CD4-positive, CD25-positive, alpha-beta regulatory T cell (primary cell): ENCODE results near the gene PLK2. TPM values are rescaled to one million over a fixed set of nuclear protein-coding genes. Genes with fewer than 3 reads are reported as not detected.

Experiments used
- ATAC-seq, 2 donors: fragments of 150-1000 bp; cut with Tn5 transposase; one replicate each; pipeline ENCODE4 v1.10.0; 2021; ENCODE audit warnings: low read depth in 2 of 2, moderate number of reproducible peaks in 2 of 2, moderate library complexity in 1 of 2
- DNase-seq, 3 donors: peaks; one replicate each; pipeline versions ENCODE4 v3.0.0 to v3.0.0-alpha.2; 2012 to 2022; ENCODE audit warnings: mixed read lengths in 1 of 3
- H3K27ac ChIP-seq: one replicate; pipeline ENCODE4 v1.7.0; 2013; ENCODE audit warnings: mild to moderate bottlenecking, low read length; ENCODE audit not compliant: insufficient read depth, poor library complexity, severe bottlenecking
- H3K27me3 ChIP-seq: one replicate; pipeline ENCODE4 v1.7.0; 2013; ENCODE audit warnings: low read length; ENCODE audit not compliant: control insufficient read depth, insufficient read depth
- H3K36me3 ChIP-seq: one replicate; pipeline ENCODE4 v1.7.0; 2013; ENCODE audit warnings: mild to moderate bottlenecking, low read length, moderate library complexity; ENCODE audit not compliant: control insufficient read depth, insufficient read depth
- H3K4me1 ChIP-seq: 2 replicates; pipeline ENCODE4 v1.7.0; 2013; ENCODE audit warnings: mild to moderate bottlenecking, low read length; ENCODE audit not compliant: insufficient read depth, control insufficient read depth, poor library complexity, severe bottlenecking
- H3K4me3 ChIP-seq: one replicate; pipeline ENCODE4 v1.7.0; 2013; ENCODE audit warnings: low read depth, mild to moderate bottlenecking, low read length, moderate library complexity
- H3K9me3 ChIP-seq, 2 experiments: 1 replicate in 1 of 2; 2 replicates in 1 of 2; pipeline ENCODE4 v1.7.0; 2013; ENCODE audit warnings: low read length in 2 of 2, mild to moderate bottlenecking in 1 of 2, moderate library complexity in 1 of 2; ENCODE audit not compliant: control insufficient read depth in 2 of 2
- H3K27ac Mint-ChIP-seq, 3 donors: one replicate each; pipeline ENCODE4 v1.8.0; 2020 to 2022; ENCODE audit warnings: mild to moderate bottlenecking in 3 of 3, mixed read lengths in 3 of 3, moderate library complexity in 2 of 3
- H3K27me3 Mint-ChIP-seq: one replicate; pipeline ENCODE4 v1.8.0; 2022; ENCODE audit warnings: mild to moderate bottlenecking, mixed read lengths
- H3K36me3 Mint-ChIP-seq: one replicate; pipeline ENCODE4 v1.8.0; 2020; ENCODE audit warnings: mixed read lengths
- H3K4me1 Mint-ChIP-seq, 4 donors: one replicate each; pipeline ENCODE4 v1.8.0; 2020 to 2022; ENCODE audit warnings: mixed read lengths in 4 of 4, mild to moderate bottlenecking in 1 of 4
- H3K4me3 Mint-ChIP-seq, 4 donors: one replicate each; pipeline ENCODE4 v1.8.0; 2020 to 2022; ENCODE audit warnings: mild to moderate bottlenecking in 4 of 4, mixed read lengths in 4 of 4, moderate library complexity in 3 of 4
- H3K9me3 Mint-ChIP-seq, 7 donors: one replicate each; pipeline ENCODE4 v1.8.0; 2020 to 2022; ENCODE audit warnings: mixed read lengths in 7 of 7, mild to moderate bottlenecking in 3 of 7, moderate library complexity in 2 of 7
- polyA plus RNA-seq, 4 donors: library from polyadenylated mRNA; unstranded; fragments of 300-500 nt; fragmentation: Illumina TruSeq; gene quantifications; one replicate each; pipeline ENCODE4 v1.2.3, GENCODE V29; 2021
- total RNA-seq: library from RNA; stranded (reverse); gene quantifications from one replicate; pipeline ENCODE4 v1.2.3, GENCODE V29; 2022

The PLK2 gene
- total and polyA plus RNA-seq, 5 donors from 2014 or later: 1.4 to 15.8 (median 1.8) TPM; not detected in 2

DNA sequence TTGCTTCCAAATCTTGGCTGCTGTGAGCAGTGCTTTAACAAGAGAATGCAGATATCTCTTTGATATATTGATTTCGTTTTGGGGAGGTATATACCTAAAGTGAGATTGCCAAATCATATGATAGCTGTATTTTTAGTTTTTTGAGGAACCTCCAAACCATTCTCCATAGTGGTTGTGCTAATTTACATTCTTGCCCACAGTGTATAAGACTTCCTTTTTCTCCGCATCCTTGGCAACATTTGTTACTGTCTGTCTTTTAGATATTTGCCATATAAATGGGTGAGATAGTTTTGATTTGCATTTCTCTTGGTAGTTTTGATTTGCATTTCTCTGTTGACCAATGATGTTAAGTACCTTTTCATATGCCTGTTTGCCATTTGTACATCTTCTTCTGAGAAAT is 10.0 kb upstream of the PLK2 start:
- ATAC-seq: no peak
- DNase-seq: no peak
- no peaks in the 10 kb centered on the region for H3K4me1 Mint-ChIP-seq
- H3K27ac Mint-ChIP-seq: no peak overlapping the region
- Histone ChIP-seq H3K27me3 (peaks cover 3% of the 10 kb centered on the region), H3K4me1 (no peaks in the 10 kb centered on the region), H3K27ac (no peak overlapping the region), H3K4me3 (no peak overlapping the region), H3K36me3 (no peaks in the 10 kb centered on the region), H3K9me3 (no peaks in the 10 kb centered on the region)
- H3K4me3 Mint-ChIP-seq: no peak overlapping the region
- peaks cover 0 to 2% (median 0%) of the 10 kb centered on the region in 7 donors for H3K9me3 Mint-ChIP-seq
- no peaks in the 10 kb centered on the region for H3K36me3 Mint-ChIP-seq
- no peaks in the 10 kb centered on the region for H3K27me3 Mint-ChIP-seq

DNA sequence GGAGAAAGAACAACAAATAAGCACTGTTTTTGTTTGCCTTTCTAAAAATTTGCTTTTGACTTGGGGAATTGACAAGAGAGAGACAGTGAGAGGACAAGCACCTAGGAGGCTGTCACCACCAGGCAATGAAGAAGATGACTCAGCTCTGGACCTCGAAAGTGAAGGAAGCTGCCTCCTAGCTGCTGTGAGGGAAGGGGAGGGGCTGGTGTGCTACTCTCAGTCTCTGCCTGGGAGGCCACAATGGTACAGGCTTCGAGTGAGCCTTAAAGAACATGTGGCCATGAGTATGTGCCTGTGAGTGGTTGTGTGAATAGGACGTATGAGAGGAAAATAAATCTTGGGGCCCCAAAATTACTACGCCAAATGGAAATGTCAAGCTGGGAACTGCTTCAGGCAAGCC is 7.1 kb upstream of the PLK2 start:
- no peaks in the 10 kb centered on the region for H3K36me3 ChIP-seq
- peaks cover 3% of the 10 kb centered on the region for H3K27me3 ChIP-seq
- no peak overlapping the region for H3K27ac ChIP-seq
- peak; percentile 60 to 67 for ATAC-seq
- Mint-ChIP-seq H3K27me3 (peaks cover 6% of the 10 kb centered on the region), H3K4me1 (peaks cover 0 to 6% (median 0%) of the 10 kb centered on the region in 4 donors), H3K4me3 (no peak overlapping the region), H3K36me3 (no peaks in the 10 kb centered on the region), H3K9me3 (peaks cover 0 to 2% (median 0%) of the 10 kb centered on the region in 7 donors), H3K27ac (no peak overlapping the region)
- DNase-seq: peak in 1 of 3 donors; percentile 38
- no peak overlapping the region for H3K4me3 ChIP-seq
- H3K9me3 ChIP-seq: no peaks in the 10 kb centered on the region
- H3K4me1 ChIP-seq: no peaks in the 10 kb centered on the region

DNA sequence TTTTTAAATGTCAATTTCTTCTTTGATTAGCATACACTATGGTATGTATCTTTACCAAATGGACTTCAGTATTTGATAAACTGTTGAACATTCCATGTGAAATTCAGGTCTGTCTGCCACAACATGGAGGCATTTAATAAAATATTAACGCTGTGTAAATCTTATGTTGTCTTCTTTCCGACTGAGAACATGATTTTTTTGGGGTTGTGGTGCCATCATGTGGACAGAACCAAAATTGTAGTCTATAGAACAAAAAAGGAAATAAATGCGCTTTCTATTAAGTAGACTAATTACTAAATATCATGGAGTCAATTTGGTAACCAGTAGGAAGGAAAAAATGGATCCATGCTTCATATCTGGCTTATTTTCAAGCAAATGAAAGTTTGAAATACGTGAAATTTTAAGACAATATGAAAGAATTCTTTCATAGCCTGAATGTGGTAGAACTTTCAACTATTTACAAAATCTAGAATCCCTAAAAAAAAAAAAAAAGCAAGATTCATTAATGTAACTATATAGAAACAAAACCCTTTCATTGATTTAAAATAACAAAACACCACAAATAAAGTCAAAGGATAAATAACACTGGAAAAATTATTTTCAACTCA is 2.8 kb upstream of the PLK2 start:
- peaks cover 18% of the 10 kb centered on the region for H3K27me3 ChIP-seq
- DNase-seq (peak; percentile 15 to 77 (median 63)), ATAC-seq (no peak)
- H3K9me3 Mint-ChIP-seq: peaks cover 0 to 6% (median 0%) of the 10 kb centered on the region in 7 donors
- H3K4me3 Mint-ChIP-seq: peak overlapping the region in 2 of 4 donors; percentile 4 to 73
- no peaks in the 10 kb centered on the region for H3K36me3 Mint-ChIP-seq
- no peak overlapping the region for H3K4me3 ChIP-seq
- peaks cover 25% of the 10 kb centered on the region for H3K27me3 Mint-ChIP-seq
- H3K36me3 ChIP-seq: no peaks in the 10 kb centered on the region
- H3K27ac Mint-ChIP-seq: no peak overlapping the region
- H3K4me1 Mint-ChIP-seq: peaks cover 0 to 17% (median 7%) of the 10 kb centered on the region in 4 donors
- H3K27ac ChIP-seq: no peak overlapping the region
- H3K9me3 ChIP-seq: no peaks in the 10 kb centered on the region
- peaks cover 23% of the 10 kb centered on the region for H3K4me1 ChIP-seq

DNA sequence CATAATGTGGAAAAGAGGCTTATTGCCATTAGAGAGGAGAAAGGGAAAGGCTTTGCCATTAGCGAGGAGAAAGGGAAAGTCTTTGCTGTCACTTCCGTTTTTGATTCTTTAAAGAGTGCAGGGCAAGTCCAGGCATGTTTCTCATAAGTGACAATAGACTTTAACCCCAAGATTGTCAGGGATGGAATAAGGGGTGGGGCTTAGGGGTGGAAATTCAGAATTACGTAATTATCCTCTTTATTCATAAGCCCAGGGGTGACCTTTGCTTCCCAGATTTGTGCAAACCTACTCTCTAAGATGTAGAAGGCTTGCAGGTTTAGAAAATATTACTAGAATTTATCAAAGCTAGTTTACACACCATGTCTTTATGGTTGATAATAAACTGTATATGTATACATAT is 2.3 kb upstream of the PLK2 start:
- Mint-ChIP-seq H3K36me3 (no peaks in the 10 kb centered on the region), H3K27ac (no peak overlapping the region), H3K4me1 (peaks cover 0 to 17% (median 7%) of the 10 kb centered on the region in 4 donors), H3K9me3 (peaks cover 0 to 6% (median 0%) of the 10 kb centered on the region in 7 donors), H3K27me3 (peaks cover 30% of the 10 kb centered on the region), H3K4me3 (no peak overlapping the region)
- H3K4me1 ChIP-seq: peaks cover 23% of the 10 kb centered on the region
- H3K9me3 ChIP-seq: no peaks in the 10 kb centered on the region
- peaks cover 19% of the 10 kb centered on the region for H3K27me3 ChIP-seq
- H3K4me3 ChIP-seq: no peak overlapping the region
- H3K36me3 ChIP-seq: no peaks in the 10 kb centered on the region
- no peak overlapping the region for H3K27ac ChIP-seq
- no peak for ATAC-seq
- DNase-seq: peak in 1 of 3 donors; percentile 10

DNA sequence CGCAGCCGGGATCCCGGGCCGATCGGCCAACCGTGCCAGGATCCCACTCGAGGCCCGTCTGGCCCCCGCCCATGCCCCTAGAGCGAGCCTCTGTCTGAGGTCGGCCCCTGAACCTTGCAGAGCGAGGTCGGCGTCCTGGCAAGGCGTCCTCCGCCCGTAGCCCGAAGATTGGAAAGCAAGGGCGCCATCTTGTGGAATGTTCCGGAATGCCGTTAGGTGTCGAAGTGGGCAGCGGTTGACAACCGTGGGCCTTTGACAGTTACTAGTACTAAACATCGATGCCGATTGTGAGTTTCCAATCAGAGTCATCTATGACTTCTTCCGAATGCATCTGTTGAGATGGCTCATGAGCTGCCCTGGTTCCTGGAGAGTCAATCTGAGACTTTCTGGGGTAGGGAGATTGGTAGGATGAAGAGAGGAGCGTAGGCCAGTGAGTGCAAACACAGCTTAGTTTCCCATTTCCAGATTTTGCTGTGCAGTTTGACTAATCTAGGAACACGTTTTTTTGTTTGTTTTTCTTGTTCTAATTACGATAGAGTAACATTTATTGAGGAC is 923 bp upstream of the PLK2 start:
- Mint-ChIP-seq H3K4me1 (peaks cover 0 to 17% (median 7%) of the 10 kb centered on the region in 4 donors), H3K27ac (peak overlapping the region; percentile 55 to 90 (median 87)), H3K27me3 (peaks cover 34% of the 10 kb centered on the region), H3K9me3 (peaks cover 0 to 4% (median 0%) of the 10 kb centered on the region in 7 donors), H3K4me3 (peak overlapping the region; percentile 11 to 90 (median 87)), H3K36me3 (no peaks in the 10 kb centered on the region)
- Histone ChIP-seq H3K36me3 (no peaks in the 10 kb centered on the region), H3K27me3 (peaks cover 22% of the 10 kb centered on the region), H3K4me1 (peaks cover 23% of the 10 kb centered on the region), H3K4me3 (no peak overlapping the region), H3K9me3 (no peaks in the 10 kb centered on the region), H3K27ac (peak overlapping the region; percentile 71)
- peak; percentile 72 to 87 (median 85) for DNase-seq
- ATAC-seq: peak; percentile 61 to 65

DNA sequence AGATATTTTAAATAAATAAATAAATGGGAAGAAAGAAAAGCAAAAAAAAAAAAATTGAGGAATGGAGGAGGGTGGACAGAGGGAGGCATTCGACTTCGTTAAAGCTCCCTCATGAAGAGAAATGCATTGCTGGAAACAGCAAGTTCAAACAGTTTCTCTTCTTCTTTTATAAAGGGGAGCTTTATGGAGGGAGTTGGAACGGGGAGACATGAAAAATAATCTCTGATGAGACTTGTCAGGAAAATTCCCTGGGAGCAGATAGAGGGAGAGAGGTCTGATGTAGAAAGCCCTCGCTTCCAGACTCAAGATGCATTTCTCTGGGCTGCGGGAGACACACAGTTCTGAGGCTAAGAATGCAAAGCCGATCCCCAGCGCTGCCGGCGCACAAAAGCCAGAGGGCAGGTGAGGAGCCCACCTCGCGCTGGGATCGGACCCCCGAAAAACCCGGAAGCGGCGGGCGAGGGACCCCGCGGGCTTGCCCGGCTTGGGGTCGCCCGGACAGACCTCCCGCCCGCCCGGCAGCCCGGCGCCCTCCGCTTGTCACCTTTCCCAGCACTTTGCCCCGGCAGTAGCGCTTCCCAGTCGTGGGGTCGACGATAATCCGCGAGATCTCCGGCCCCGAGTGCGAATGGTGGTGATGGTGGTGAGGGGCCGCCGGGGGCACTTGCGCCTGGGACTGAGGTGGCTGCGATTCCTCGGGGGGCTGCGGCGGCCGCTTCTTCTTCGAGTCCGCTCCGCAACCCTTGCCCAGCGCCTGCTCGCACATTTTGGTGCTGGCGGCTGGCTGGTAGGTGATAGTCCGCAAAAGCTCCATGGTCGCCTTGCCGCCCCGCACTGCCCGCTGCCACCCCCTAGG is 512 bp downstream of the PLK2 start:
- DNase-seq: peak in 1 of 3 donors; percentile 8
- peak overlapping the region; percentile 53 for H3K4me3 ChIP-seq
- H3K36me3 ChIP-seq: no peaks in the 10 kb centered on the region
- Mint-ChIP-seq H3K27ac (peak overlapping the region in 2 of 3 donors; percentile 35 to 87), H3K9me3 (peaks cover 0 to 4% (median 0%) of the 10 kb centered on the region in 7 donors), H3K36me3 (no peaks in the 10 kb centered on the region), H3K4me3 (peak overlapping the region; percentile 87 to 91 (median 88)), H3K27me3 (peaks cover 41% of the 10 kb centered on the region), H3K4me1 (peaks cover 0 to 17% (median 7%) of the 10 kb centered on the region in 4 donors)
- no peaks in the 10 kb centered on the region for H3K9me3 ChIP-seq
- peaks cover 26% of the 10 kb centered on the region for H3K27me3 ChIP-seq
- peak overlapping the region; percentile 71 for H3K27ac ChIP-seq
- H3K4me1 ChIP-seq: peaks cover 23% of the 10 kb centered on the region
- no peak for ATAC-seq

DNA sequence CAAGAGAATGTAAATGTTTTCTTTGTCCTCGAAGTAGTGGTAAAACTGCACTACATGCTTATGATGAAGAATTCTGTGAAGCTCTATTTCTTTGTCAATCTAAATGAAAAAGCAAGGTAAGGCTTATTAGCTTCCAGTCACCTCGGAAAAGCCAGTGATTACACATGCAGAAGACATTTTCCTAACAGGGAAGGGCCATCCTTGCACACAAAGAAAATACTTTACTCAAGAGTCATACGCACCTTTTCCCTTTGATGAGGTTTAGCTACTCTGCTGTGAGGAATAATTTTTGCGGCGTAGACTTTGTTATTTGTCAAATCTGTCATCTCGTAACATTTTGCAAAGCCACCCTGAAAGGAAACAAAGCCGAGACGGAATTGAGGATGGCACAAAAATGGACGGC is 1.1 kb downstream of the PLK2 start:
- H3K4me1 ChIP-seq: peaks cover 23% of the 10 kb centered on the region
- H3K27ac ChIP-seq: no peak overlapping the region
- peak in 1 of 3 donors; percentile 10 for DNase-seq
- peak overlapping the region; percentile 84 to 91 (median 88) for H3K4me3 Mint-ChIP-seq
- H3K4me1 Mint-ChIP-seq: peaks cover 0 to 17% (median 7%) of the 10 kb centered on the region in 4 donors
- H3K9me3 ChIP-seq: no peaks in the 10 kb centered on the region
- ATAC-seq: no peak
- H3K9me3 Mint-ChIP-seq: peaks cover 0 to 4% (median 0%) of the 10 kb centered on the region in 7 donors
- H3K27me3 Mint-ChIP-seq: peaks cover 41% of the 10 kb centered on the region
- H3K4me3 ChIP-seq: peak overlapping the region; percentile 53
- no peaks in the 10 kb centered on the region for H3K36me3 Mint-ChIP-seq
- H3K27me3 ChIP-seq: peaks cover 26% of the 10 kb centered on the region
- H3K27ac Mint-ChIP-seq: peak overlapping the region in 1 of 3 donors; percentile 35
- H3K36me3 ChIP-seq: no peaks in the 10 kb centered on the region
